HepG2 (cell line): ENCODE data around the gene SYCE3. TPM values are rescaled to one million over a fixed set of nuclear protein-coding genes. Genes with fewer than 3 reads are reported as not detected.

Experiments
- ASH2L ChIP-seq: fragments of 300-600, 200-600 bp; sonication (generic); IDR thresholded peaks from 2 replicates; pipeline ENCODE4 v1.7.0; 2017; ENCODE audit warnings: low read depth, mild to moderate bottlenecking, moderate library complexity, mixed read lengths, low read length; ENCODE audit not compliant: insufficient read length
- CBX5 ChIP-seq: sonication (generic); formaldehyde crosslinking; IDR thresholded peaks from 2 replicates; pipeline ENCODE4 v1.4.0; 2020; ENCODE audit warnings: missing genetic modification reagents, borderline replicate concordance
- ETS1 ChIP-seq: sonication (generic); formaldehyde crosslinking; IDR thresholded peaks from 2 replicates; pipeline ENCODE4 v1.4.0; 2020; ENCODE audit warnings: missing genetic modification reagents
- ISL2 ChIP-seq: sonication (generic); formaldehyde crosslinking; IDR thresholded peaks from 2 replicates; pipeline ENCODE4 v1.5.0; 2020; ENCODE audit warnings: missing genetic modification reagents
- KAT2B ChIP-seq: fragments of 150-350 bp; IDR thresholded peaks from 2 replicates; pipeline ENCODE4 v1.6.1; 2014; ENCODE audit warnings: low read depth, low read length, borderline replicate concordance
- MAFG ChIP-seq: sonication (generic); formaldehyde crosslinking; IDR thresholded peaks from 2 replicates; pipeline ENCODE4 v1.5.1; 2020; ENCODE audit warnings: mild to moderate bottlenecking, missing genetic modification reagents
- MAFK ChIP-seq, 2 experiments: IDR thresholded peaks in 1 of 2; conservative IDR thresholded peaks in 1 of 2; 2 replicates each; pipeline ENCODE4 v1.6.1; 2011; ENCODE audit warnings: improper control_type of control experiment in 2 of 2, low read length in 2 of 2
- MAZ ChIP-seq, 2 experiments: sonication (generic) in 1 of 2; formaldehyde crosslinking in 1 of 2; IDR thresholded peaks; 2 replicates each; pipeline versions ENCODE4 v1.5.0 to v1.6.1; 2012 to 2020; ENCODE audit warnings: low read depth in 2 of 2, mild to moderate bottlenecking in 2 of 2, borderline replicate concordance in 1 of 2, improper control_type of control experiment in 1 of 2, low read length in 1 of 2, missing genetic modification reagents in 1 of 2, moderate library complexity in 1 of 2
- NFIB ChIP-seq: sonication (generic); formaldehyde crosslinking; IDR thresholded peaks from 2 replicates; pipeline ENCODE4 v1.9.0; 2021; ENCODE audit warnings: missing genetic modification reagents, mild to moderate bottlenecking, borderline replicate concordance
- NR2F1 ChIP-seq, 2 experiments: fragments of 450-650 bp in 1 of 2; formaldehyde crosslinking in 1 of 2; IDR thresholded peaks; 2 replicates each; pipeline versions ENCODE4 v1.5.0 to v1.6.1; 2016 to 2020; ENCODE audit warnings: mild to moderate bottlenecking in 1 of 2, missing compliant biosample characterization in 1 of 2, missing genetic modification reagents in 1 of 2, moderate library complexity in 1 of 2
- RBM39 ChIP-seq: fragments of 200-400 bp; formaldehyde crosslinking; IDR thresholded peaks from one replicate; pipeline ENCODE4 v1.6.1; 2018; ENCODE audit warnings: antibody characterized with exemption, mild to moderate bottlenecking, low read depth, low read length; ENCODE audit not compliant: poor library complexity, severe bottlenecking
- SCMH1 ChIP-seq: sonication (generic); formaldehyde crosslinking; IDR thresholded peaks from 2 replicates; pipeline ENCODE4 v1.9.0; 2021; ENCODE audit warnings: missing genetic modification reagents, mild to moderate bottlenecking, borderline replicate concordance
- TOE1 ChIP-seq: sonication (generic); formaldehyde crosslinking; IDR thresholded peaks from 2 replicates; pipeline ENCODE4 v1.4.0; 2020; ENCODE audit warnings: mild to moderate bottlenecking, missing genetic modification reagents
- ZBTB34 ChIP-seq: sonication (generic); formaldehyde crosslinking; IDR thresholded peaks from 2 replicates; pipeline ENCODE4 v1.8.0; 2022; ENCODE audit warnings: mild to moderate bottlenecking, missing genetic modification reagents
- ZBTB44 ChIP-seq: sonication (generic); formaldehyde crosslinking; IDR thresholded peaks from 2 replicates; pipeline ENCODE4 v1.4.0; 2020; ENCODE audit warnings: missing genetic modification reagents
- ZFP37 ChIP-seq: sonication (generic); formaldehyde crosslinking; IDR thresholded peaks from 2 replicates; pipeline ENCODE4 v1.4.0; 2020; ENCODE audit warnings: missing genetic modification reagents, borderline replicate concordance
- ZKSCAN5 ChIP-seq: sonication (generic); formaldehyde crosslinking; IDR thresholded peaks from 2 replicates; pipeline ENCODE4 v1.5.1; 2020; ENCODE audit warnings: mild to moderate bottlenecking, missing genetic modification reagents
- ZNF274 ChIP-seq: sonication (generic); formaldehyde crosslinking; IDR thresholded peaks from 2 replicates; pipeline ENCODE4 v1.5.1; 2020; ENCODE audit warnings: mild to moderate bottlenecking, missing genetic modification reagents
- ZNF282 ChIP-seq: fragments of 450-650 bp; IDR thresholded peaks from 2 replicates; pipeline ENCODE4 v1.6.1; 2018; ENCODE audit not compliant: partially characterized antibody
- ZNF367 ChIP-seq: sonication (generic); formaldehyde crosslinking; IDR thresholded peaks from 2 replicates; pipeline ENCODE4 v1.4.0; 2020; ENCODE audit warnings: missing genetic modification reagents, borderline replicate concordance
- ZNF672 ChIP-seq: sonication (generic); formaldehyde crosslinking; IDR thresholded peaks from 2 replicates; pipeline ENCODE4 v1.8.1; 2022; ENCODE audit warnings: missing genetic modification reagents
- ZNF749 ChIP-seq: sonication (generic); formaldehyde crosslinking; IDR thresholded peaks from 2 replicates; pipeline ENCODE4 v1.8.0; 2022; ENCODE audit warnings: mild to moderate bottlenecking, missing genetic modification reagents, moderate library complexity, borderline replicate concordance
- ZNF816 ChIP-seq: sonication (generic); formaldehyde crosslinking; IDR thresholded peaks from 2 replicates; pipeline ENCODE4 v1.8.0; 2022; ENCODE audit warnings: missing genetic modification reagents, mild to moderate bottlenecking, borderline replicate concordance
- ZNF841 ChIP-seq: sonication (generic); formaldehyde crosslinking; IDR thresholded peaks from 2 replicates; pipeline ENCODE4 v1.8.1; 2023; ENCODE audit warnings: missing genetic modification reagents, borderline replicate concordance
- ZSCAN20 ChIP-seq: sonication (generic); formaldehyde crosslinking; IDR thresholded peaks from 2 replicates; pipeline ENCODE4 v1.4.0; 2020; ENCODE audit warnings: missing genetic modification reagents, mild to moderate bottlenecking, borderline replicate concordance
- ZSCAN22 ChIP-seq: sonication (generic); formaldehyde crosslinking; IDR thresholded peaks from 2 replicates; pipeline ENCODE4 v1.4.0; 2020; ENCODE audit warnings: mild to moderate bottlenecking, missing genetic modification reagents
- polyA plus RNA-seq, 8 experiments: library from polyadenylated mRNA; depleted of rRNA in 3 of 8; stranded (reverse) in 7 of 8; unstranded in 1 of 8; fragments of >200 nt; fragmentation: Illumina TruSeq in 4 of 8; extraction: Trizol in 4 of 8; gene quantifications; 2 replicates each; pipeline versions ENCODE4 v1.2.1 to v1.2.3, GENCODE V29; 2011 to 2016; ENCODE audit warnings: low read depth in 4 of 8, missing spikeins in 1 of 8, mixed read lengths in 1 of 8; ENCODE audit not compliant: insufficient read depth in 1 of 8
- total RNA-seq, 5 experiments: library from RNA; depleted of rRNA; stranded (reverse); fragments of >200 nt; fragmentation: Illumina TruSeq; extraction: Trizol; gene quantifications; 2 replicates each; pipeline ENCODE4 v1.2.3, GENCODE V29; 2016; ENCODE audit warnings: low read depth in 1 of 5

The SYCE3 gene
- total and polyA plus RNA-seq, 2 of the 13 experiments (the other 11 are each of a cell fraction or from before 2014, with no cell fraction given), result not detected

GRCh38 chr22:50530877-50531545 is 31.7 kb downstream of the SYCE3 start (continued):
- TF ChIP-seq ZNF274 (CRISPR knock-in tag), result no peak
- no peak for TF ChIP-seq RBM39
- TF ChIP-seq MAFG (CRISPR knock-in tag), result no peak
- no peak for TF ChIP-seq MAZ (IDR thresholded peaks at IDR 0.05; ENCODE audit: borderline replicate concordance, low read depth, low read length)
- no peak for TF ChIP-seq MAZ (CRISPR knock-in tag; IDR thresholded peaks at IDR 0.05; ENCODE audit: low read depth)
- TF ChIP-seq NR2F1 (CRISPR knock-in tag; IDR thresholded peaks at IDR 0.05), result no peak
- no peak for TF ChIP-seq TOE1 (CRISPR knock-in tag)
- TF ChIP-seq ZSCAN20, result no peak
- no peak for TF ChIP-seq ETS1
- TF ChIP-seq ZBTB34 (CRISPR knock-in tag), result peak; percentile 53; the same call in 1 of the 2 replicates
- no peak for TF ChIP-seq ZFP37 (CRISPR knock-in tag)
- no peak for TF ChIP-seq ZSCAN22 (CRISPR knock-in tag)
- no peak for TF ChIP-seq ZBTB44 (CRISPR knock-in tag)
- no peak for TF ChIP-seq ZKSCAN5
- TF ChIP-seq ZNF749 (CRISPR knock-in tag), result no peak
- no peak for TF ChIP-seq ISL2 (CRISPR knock-in tag)
- no peak for TF ChIP-seq KAT2B
- no peak for TF ChIP-seq MAFK (conservative IDR thresholded peaks at IDR 0.05 in 1 of 2, IDR thresholded peaks at IDR 0.05 in 1 of 2; ENCODE audit: low read length in 2 of 2)
- TF ChIP-seq ZNF816 (CRISPR knock-in tag), result no peak; the same call in 1 of the 2 replicates
- peak; percentile 21; the same call in 1 of the 2 replicates for TF ChIP-seq CBX5
- no peak for TF ChIP-seq SCMH1
- no peak for TF ChIP-seq NFIB (CRISPR knock-in tag)
- no peak for TF ChIP-seq ZNF672
- TF ChIP-seq ASH2L, result no peak
- no peak for TF ChIP-seq ZNF282
- TF ChIP-seq ZNF367, result no peak
- TF ChIP-seq ZNF841 (CRISPR knock-in tag), result no peak
